ENCODE data around the gene ZSCAN5B. TPM values are rescaled to one million over a fixed set of nuclear protein-coding genes. Genes with fewer than 3 reads are reported as not detected.

Gene ZSCAN5B
- polyA plus RNA-seq, 1 experiment: 0.17 TPM

- H3K27me3 ChIP-seq (ENCODE audit: control insufficient read depth, insufficient read depth, low read length): no peaks in the 10 kb centered on the region
- no peak for DNase-seq (ENCODE audit: low read depth)
- H3K4me3 ChIP-seq (ENCODE audit: low read depth, low read length): no peak overlapping the region
- peaks cover 6% of the 10 kb centered on the region for H3K36me3 ChIP-seq (ENCODE audit: control insufficient read depth, insufficient read depth, low read length)
- ChIA-PET CTCF (no interaction called here), POLR2A (no interaction called here)
- no peak for TF ChIP-seq CTCF (IDR thresholded peaks at IDR 0.05; ENCODE audit: insufficient read depth, low read depth, low read length)
Measured at GRCh38 chr19:56148096-56148495, 49.5 kb downstream of the ZSCAN5B start.

GRCh38 chr19:56147307-56147706, 50.3 kb downstream of the ZSCAN5B start:
- no peak for TF ChIP-seq CTCF (IDR thresholded peaks at IDR 0.05; ENCODE audit: insufficient read depth, low read depth, low read length)
- Histone ChIP-seq H3K36me3 (ENCODE audit: control insufficient read depth, insufficient read depth, low read length) (peaks cover 9% of the 10 kb centered on the region), H3K4me3 (ENCODE audit: low read depth, low read length) (no peak overlapping the region), H3K27me3 (ENCODE audit: control insufficient read depth, insufficient read depth, low read length) (no peaks in the 10 kb centered on the region)
- DNase-seq (ENCODE audit: low read depth): no peak
- CTCF ChIA-PET: no interaction called here
- POLR2A ChIA-PET: no interaction called here

- Histone ChIP-seq H3K36me3 (ENCODE audit: control insufficient read depth, insufficient read depth, low read length) (peaks cover 9% of the 10 kb centered on the region), H3K27me3 (ENCODE audit: control insufficient read depth, insufficient read depth, low read length) (no peaks in the 10 kb centered on the region), H3K4me3 (ENCODE audit: low read depth, low read length) (no peak overlapping the region)
- CTCF ChIA-PET: no interaction called here
- POLR2A ChIA-PET: no interaction called here
- DNase-seq (ENCODE audit: low read depth): no peak
- no peak for TF ChIP-seq CTCF (IDR thresholded peaks at IDR 0.05; ENCODE audit: insufficient read depth, low read depth, low read length)
Measured at GRCh38 chr19:56146904-56147303, 50.7 kb downstream of the ZSCAN5B start.

GRCh38 chr19:56145698-56146097, 51.9 kb downstream of the ZSCAN5B start:
- Histone ChIP-seq H3K27me3 (ENCODE audit: control insufficient read depth, insufficient read depth, low read length) (no peaks in the 10 kb centered on the region), H3K4me3 (ENCODE audit: low read depth, low read length) (no peak overlapping the region), H3K36me3 (ENCODE audit: control insufficient read depth, insufficient read depth, low read length) (peaks cover 9% of the 10 kb centered on the region)
- DNase-seq (ENCODE audit: low read depth): no peak
- POLR2A ChIA-PET: no interaction called here
- CTCF ChIA-PET: interaction anchor here (1.2 kb wide), 1 partner anchor 12 kb away, joined by 3 read pairs; no protein-coding TSS in a partner anchor
- TF ChIP-seq CTCF (IDR thresholded peaks at IDR 0.05; ENCODE audit: insufficient read depth, low read depth, low read length): no peak

GRCh38 chr19:56144831-56145230, 52.8 kb downstream of the ZSCAN5B start:
- TF ChIP-seq CTCF (IDR thresholded peaks at IDR 0.05; ENCODE audit: insufficient read depth, low read depth, low read length): no peak
- Histone ChIP-seq H3K27me3 (ENCODE audit: control insufficient read depth, insufficient read depth, low read length) (no peaks in the 10 kb centered on the region), H3K36me3 (ENCODE audit: control insufficient read depth, insufficient read depth, low read length) (peaks cover 9% of the 10 kb centered on the region), H3K4me3 (ENCODE audit: low read depth, low read length) (no peak overlapping the region)
- CTCF ChIA-PET: no interaction called here
- DNase-seq (ENCODE audit: low read depth): no peak
- POLR2A ChIA-PET: no interaction called here

Measured in BJ (cell line).